ENCODE data around the gene KRT78. TPM values are rescaled to one million over a fixed set of nuclear protein-coding genes. Genes with fewer than 3 reads are reported as not detected.

Gene KRT78
- polyA plus RNA-seq, 2 of the 4 experiments (the other 2 are of a cell fraction) = 0.09 to 0.12 TPM

GRCh38 chr12:52877242-52877641 is 28.4 kb upstream of the KRT78 start:
- H3K4me1 ChIP-seq = peaks cover 76% of the 10 kb centered on the region
- DNase-seq (ENCODE audit: low read depth in 1 of 2, low spot score in 1 of 2) (peak in 1 of 2 experiments; percentile 35), ATAC-seq (no peak), FAIRE-seq (no peak)
- H3K4me2 ChIP-seq = no peak overlapping the region
- H3K9me3 ChIP-seq = no peaks in the 10 kb centered on the region
- no peak overlapping the region for H3K4me3 ChIP-seq
- ChIA-PET CTCF (interaction anchor here (0.7 to 25.7 kb wide), 18 partner anchors 8 to 855 kb away, joined by 3 to 1736 read pairs (median 5); partner anchors contain the start of genes KRT8, KRT84 and KRT85), POLR2A (no interaction called here)
- 83% methylated on average over 3 of the region's 3 CpGs for WGBS (ENCODE audit: missing lambda C conversion rate)
- TF ChIP-seq CHD2 (IDR thresholded peaks at IDR 0.05; ENCODE audit: low read length, partially characterized antibody) (no peak), SREBF2 (IDR thresholded peaks at IDR 0.05) (no peak), RCOR1 (IDR thresholded peaks at IDR 0.05; ENCODE audit: low read depth, low read length) (no peak), MYC (IDR thresholded peaks at IDR 0.05; ENCODE audit: borderline replicate concordance, low read length) (no peak), KDM5A (IDR thresholded peaks at IDR 0.05) (no peak), MAFK (IDR thresholded peaks at IDR 0.05; ENCODE audit: partially characterized antibody) (no peak), EHF (CRISPR knock-in tag; IDR thresholded peaks at IDR 0.05) (no peak), JUN (IDR thresholded peaks at IDR 0.05) (no peak), EHMT2 (IDR thresholded peaks at IDR 0.05; ENCODE audit: low read depth) (no peak), CBX8 (IDR thresholded peaks at IDR 0.05) (no peak), TFCP2L1 (CRISPR knock-in tag; IDR thresholded peaks at IDR 0.05) (no peak), ZFP36 (IDR thresholded peaks at IDR 0.05; ENCODE audit: borderline replicate concordance, partially characterized antibody) (no peak), CHD4 (IDR thresholded peaks at IDR 0.05; ENCODE audit: borderline replicate concordance) (no peak), NPAS2 (CRISPR knock-in tag; IDR thresholded peaks at IDR 0.05; ENCODE audit: borderline replicate concordance) (no peak), ZC3H11A (IDR thresholded peaks at IDR 0.05) (no peak), MAZ (IDR thresholded peaks at IDR 0.05; ENCODE audit: borderline replicate concordance, low read depth, low read length) (no peak)
- TF ChIP-seq, protein P1, sequence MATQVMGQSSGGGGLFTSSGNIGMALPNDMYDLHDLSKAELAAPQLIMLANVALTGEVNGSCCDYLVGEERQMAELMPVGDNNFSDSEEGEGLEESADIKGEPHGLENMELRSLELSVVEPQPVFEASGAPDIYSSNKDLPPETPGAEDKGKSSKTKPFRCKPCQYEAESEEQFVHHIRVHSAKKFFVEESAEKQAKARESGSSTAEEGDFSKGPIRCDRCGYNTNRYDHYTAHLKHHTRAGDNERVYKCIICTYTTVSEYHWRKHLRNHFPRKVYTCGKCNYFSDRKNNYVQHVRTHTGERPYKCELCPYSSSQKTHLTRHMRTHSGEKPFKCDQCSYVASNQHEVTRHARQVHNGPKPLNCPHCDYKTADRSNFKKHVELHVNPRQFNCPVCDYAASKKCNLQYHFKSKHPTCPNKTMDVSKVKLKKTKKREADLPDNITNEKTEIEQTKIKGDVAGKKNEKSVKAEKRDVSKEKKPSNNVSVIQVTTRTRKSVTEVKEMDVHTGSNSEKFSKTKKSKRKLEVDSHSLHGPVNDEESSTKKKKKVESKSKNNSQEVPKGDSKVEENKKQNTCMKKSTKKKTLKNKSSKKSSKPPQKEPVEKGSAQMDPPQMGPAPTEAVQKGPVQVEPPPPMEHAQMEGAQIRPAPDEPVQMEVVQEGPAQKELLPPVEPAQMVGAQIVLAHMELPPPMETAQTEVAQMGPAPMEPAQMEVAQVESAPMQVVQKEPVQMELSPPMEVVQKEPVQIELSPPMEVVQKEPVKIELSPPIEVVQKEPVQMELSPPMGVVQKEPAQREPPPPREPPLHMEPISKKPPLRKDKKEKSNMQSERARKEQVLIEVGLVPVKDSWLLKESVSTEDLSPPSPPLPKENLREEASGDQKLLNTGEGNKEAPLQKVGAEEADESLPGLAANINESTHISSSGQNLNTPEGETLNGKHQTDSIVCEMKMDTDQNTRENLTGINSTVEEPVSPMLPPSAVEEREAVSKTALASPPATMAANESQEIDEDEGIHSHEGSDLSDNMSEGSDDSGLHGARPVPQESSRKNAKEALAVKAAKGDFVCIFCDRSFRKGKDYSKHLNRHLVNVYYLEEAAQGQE (IDR thresholded peaks at IDR 0.05) = no peak
- TF ChIP-seq, protein P2, sequence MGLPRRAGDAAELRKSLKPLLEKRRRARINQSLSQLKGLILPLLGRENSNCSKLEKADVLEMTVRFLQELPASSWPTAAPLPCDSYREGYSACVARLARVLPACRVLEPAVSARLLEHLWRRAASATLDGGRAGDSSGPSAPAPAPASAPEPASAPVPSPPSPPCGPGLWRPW (IDR thresholded peaks at IDR 0.05) = no peak
- H3K27ac ChIP-seq = peak overlapping the region; percentile 94 to 97

DNA sequence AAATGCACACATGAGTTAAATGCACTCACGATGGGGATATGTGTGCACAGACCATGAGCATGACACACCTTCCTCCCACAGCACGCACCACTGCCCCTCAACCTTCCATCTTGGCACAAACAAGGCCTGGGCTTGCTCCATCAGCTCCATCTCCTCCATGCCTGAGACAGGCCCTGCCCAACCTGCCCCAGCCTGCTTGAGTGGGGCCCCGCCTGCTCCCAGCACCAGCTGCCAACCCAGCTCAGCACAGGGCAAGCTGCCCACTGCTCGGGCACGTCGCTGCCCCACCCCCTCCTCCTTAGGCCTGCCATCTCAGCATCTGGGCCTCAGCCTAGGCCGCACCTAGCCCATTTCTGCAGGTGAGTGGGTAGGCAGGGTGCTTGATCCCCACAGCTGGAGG is 27.6 kb upstream of the KRT78 start:
- CTCF ChIA-PET = interaction anchor here (0.6 to 25.7 kb wide), 12 partner anchors 9 to 739 kb away, joined by 3 to 1736 read pairs (median 142); partner anchors contain the start of genes KRT8, KRT84 and KRT85
- Histone ChIP-seq H3K4me3 (no peak overlapping the region), H3K27ac (peak overlapping the region; percentile 94 to 97), H3K4me1 (peaks cover 85% of the 10 kb centered on the region), H3K4me2 (no peak overlapping the region), H3K9me3 (no peaks in the 10 kb centered on the region)
- FAIRE-seq = no peak
- POLR2A ChIA-PET = no interaction called here
- peak in 1 of 2 experiments; percentile 23 for DNase-seq (ENCODE audit: low read depth in 1 of 2, low spot score in 1 of 2)
- ATAC-seq = no peak
- TF ChIP-seq BHLHE40 (IDR thresholded peaks at IDR 0.05; ENCODE audit: low read depth, low read length) = no peak
- no peak for TF ChIP-seq HDAC2 (IDR thresholded peaks at IDR 0.05)
- 0 out of 2 replicates have a peak, but pooled peaks have one; percentile 19 for TF ChIP-seq HOXB13 (CRISPR knock-in tag; IDR thresholded peaks at IDR 0.05; ENCODE audit: low read depth)
- no peak for TF ChIP-seq KDM5A (IDR thresholded peaks at IDR 0.05)
- WGBS (ENCODE audit: missing lambda C conversion rate) = 88% methylated on average over 6 of the region's 7 CpGs

Data from A549 (cell line).